GM18520 (cell line): Measurements from ENCODE around the gene ABCC10.
"Not testable (repeated sequence)": the region's sequence is repeated elsewhere in the genome, so short reads cannot be mapped to it uniquely, and the experiment has no call there.

Experiments used
- ATAC-seq: cut with Tn5 transposase; IDR thresholded peaks from one replicate; pipeline ENCODE4 v1.9.1; 2021; ENCODE audit not compliant: unreplicated experiment

ABCC10 gene

GRCh38 chr6:43427406-43428111 is at the start of gene ABCC10:
Gene ABCC10 (plus strand): TSS chr6:43427541. CDS start chr6:43427979, 438 bp downstream.
- peak; percentile 87 for ATAC-seq

- no peak for ATAC-seq
These were observed 49.6 kb upstream of the ABCC10 start for GRCh38 chr6:43377710-43378229.

GRCh38 chr6:43378631-43379030 is 48.7 kb upstream of the ABCC10 start:
- ATAC-seq = no peak

GRCh38 chr6:43380858-43381257 is 46.5 kb upstream of the ABCC10 start:
- ATAC-seq = not testable (repeated sequence)

GRCh38 chr6:43383021-43383667 is 44.2 kb upstream of the ABCC10 start:
- no peak for ATAC-seq

- no peak for ATAC-seq
These were observed 40.8 kb upstream of the ABCC10 start for GRCh38 chr6:43386492-43386891.

GRCh38 chr6:43389730-43390295 is 37.5 kb upstream of the ABCC10 start:
- no peak for ATAC-seq

GRCh38 chr6:43390753-43391439 is 36.4 kb upstream of the ABCC10 start:
- not testable (repeated sequence) for ATAC-seq

GRCh38 chr6:43391440-43392031 is 35.8 kb upstream of the ABCC10 start:
- no peak for ATAC-seq

DNA sequence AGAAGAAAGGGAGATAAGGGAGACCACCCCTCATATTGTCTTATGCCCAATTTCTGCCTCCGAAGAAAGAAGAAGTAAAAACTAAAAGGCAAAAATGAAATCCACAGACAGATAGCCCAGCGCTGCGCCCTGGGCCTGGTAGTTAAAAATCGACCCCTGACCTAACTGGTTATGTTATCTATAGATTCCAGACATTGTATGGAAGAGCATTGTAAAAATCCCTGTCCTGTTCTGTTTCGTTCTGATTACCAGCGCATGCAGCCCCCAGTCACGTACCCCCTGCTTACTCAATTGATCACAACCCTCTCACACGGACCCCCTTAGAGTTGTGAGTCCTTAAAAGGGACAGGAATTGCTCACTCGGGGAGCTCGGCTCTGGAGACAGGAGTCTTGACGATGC is 34.2 kb upstream of the ABCC10 start:
- ATAC-seq = not testable (repeated sequence)

DNA sequence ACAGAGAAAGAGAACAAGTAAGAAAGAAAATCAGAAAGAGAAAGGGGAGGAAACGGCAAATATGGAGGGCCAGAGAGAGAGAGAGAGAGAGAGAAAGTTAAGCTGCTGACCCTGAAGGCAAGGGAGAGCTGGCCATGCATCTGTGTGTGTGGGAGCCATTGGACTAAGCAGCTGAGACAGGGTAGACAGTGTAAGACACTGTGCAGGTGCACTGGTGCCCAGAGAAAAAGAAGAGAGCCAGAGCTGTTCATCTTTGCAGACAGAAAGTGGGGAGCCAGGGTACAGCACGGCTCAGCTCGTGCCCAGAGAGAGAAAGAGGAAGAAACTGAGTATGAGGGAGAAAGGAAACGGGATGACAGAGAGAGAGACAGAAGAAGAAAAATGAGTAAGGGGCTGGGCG is 33.7 kb upstream of the ABCC10 start:
- no peak for ATAC-seq

DNA sequence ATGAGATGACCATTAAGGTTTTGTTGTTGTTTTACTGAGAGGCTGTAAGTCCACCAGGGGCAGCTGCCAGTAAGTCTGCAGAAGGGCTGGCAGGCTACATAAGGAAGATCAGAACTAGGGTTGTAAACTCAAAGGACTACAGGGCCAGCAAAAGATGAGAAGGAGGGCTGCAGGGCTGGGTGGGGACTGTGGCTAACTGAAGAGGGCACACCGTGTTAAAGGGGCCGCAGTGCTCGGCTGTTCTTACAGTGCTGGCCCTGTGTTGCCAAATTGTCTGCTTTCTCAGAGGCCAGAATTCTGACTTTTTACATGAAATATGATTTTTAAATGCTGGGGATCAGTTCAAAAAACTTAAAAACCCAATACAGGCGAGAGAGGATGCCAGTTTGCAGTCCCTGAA is 32.4 kb upstream of the ABCC10 start:
- ATAC-seq = no peak

DNA sequence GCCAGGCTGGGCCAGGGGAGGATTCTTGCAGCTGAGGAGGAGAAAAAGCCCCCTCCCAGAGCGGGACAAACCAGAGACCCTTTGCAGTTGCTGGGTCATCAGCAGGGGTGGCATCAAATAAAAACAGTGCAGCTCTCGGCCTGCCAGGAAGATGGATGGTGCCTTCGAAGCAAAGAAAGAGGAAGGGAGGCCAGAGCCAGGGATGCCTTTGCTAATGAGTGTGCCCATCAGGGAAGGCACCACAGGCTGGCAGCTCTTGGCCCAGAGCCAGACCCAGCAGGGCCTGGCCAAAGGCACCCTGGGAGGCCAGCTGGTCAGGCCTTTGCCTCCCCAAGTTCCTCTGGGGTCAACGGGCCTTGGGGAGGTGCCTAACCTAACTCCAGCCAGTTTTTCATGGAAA is 31.6 kb upstream of the ABCC10 start:
- ATAC-seq = no peak

DNA sequence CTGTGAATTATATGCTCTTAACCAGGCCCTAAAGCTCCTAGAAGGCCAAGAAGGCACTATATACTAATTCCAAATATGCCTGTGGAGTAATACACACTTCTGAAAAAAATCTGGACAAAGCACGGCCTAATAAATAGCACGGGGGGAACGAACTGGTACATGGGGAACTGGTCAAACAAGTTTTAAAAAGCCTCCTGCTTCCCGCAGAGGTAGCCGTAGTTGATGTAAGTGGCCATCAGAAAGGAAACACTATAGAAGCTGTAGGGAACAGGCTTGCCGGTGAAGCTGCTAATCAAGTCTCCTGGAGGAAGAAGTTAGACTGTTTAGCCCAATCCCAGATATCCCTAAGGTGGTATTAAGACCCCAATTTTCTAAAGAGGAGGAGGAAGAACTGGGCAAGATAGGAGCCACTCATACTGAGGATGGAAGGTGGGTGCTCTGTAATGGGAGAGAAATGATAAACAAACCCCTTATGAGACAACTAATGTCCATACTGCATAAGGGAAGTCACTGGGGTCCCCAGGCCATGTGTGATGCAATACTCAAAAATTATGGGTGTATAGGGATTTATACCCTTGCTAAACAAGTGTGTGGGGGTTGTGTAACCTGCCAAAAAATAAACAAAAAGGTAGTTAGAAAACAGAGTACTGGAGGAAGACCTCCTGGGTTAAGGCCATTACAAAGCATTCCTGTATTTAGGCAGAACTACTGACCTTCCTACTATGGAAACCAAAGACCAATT is 30.8 kb upstream of the ABCC10 start:
- ATAC-seq = no peak

DNA sequence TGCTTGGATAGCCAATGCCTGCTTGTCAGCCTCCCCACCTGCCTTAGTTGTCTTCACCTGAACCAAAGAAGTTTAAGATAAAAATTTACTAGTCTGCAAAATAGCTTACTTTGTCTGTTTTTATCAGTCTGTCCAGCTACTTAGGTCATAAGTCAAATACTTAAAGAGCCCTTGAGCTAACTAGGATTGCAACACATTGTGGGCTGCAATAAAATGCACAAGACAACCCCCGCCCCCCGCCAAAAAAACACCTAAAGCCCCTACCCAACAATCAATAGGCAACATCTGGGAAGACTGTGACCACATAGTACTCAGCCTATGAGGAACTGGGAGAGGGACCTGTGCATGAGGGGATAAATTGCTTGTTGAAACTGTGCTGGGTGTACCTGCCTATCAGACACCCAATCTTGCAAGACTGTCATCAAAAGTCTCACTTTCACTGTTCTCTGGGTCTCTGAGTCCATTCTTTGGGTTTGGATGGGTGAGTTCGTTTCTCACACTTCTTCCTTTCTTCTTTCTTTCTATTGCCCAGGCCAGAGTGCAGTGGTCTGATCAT is 27.3 kb upstream of the ABCC10 start:
- ATAC-seq = no peak

- ATAC-seq = no peak
These were observed 25.6 kb upstream of the ABCC10 start for GRCh38 chr6:43401730-43402129.

DNA sequence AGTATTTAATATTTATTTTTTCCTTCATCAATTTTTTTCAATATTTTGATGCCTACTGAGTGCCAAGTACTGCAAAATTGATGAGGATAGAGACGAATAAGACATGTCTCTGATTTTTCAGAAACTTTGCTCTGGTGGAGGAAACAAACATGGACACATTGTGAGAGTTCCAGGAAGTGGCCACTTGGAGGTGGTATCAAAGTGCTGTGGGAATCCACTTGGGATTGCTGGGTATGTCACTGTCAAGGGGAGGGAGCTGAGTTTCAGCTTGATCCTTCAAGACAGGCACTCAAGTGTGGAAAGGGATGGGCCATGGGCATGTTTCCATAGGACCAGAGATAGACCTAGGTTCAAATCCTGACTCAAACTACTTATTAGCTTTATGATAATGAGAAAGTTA is 24.5 kb upstream of the ABCC10 start:
- ATAC-seq = no peak

DNA sequence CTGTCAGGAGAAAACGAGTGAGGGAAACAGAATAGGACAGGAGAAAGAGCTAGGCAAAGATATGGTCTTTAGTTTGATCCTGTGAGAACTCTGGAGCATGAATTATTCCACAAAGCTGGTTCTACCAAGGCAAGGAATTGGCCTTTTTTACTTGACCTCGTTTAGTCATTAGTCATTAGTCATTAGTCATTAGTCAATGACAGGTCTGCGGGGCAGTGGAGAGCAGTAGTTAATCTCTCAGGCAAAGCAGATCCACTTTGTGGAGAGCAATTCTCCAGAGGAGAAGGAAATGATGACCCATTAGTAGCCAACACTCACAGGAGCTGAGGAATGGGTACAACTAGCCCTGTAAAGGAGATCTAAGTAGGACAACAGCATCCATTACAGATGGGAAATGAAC is 22.0 kb upstream of the ABCC10 start:
- ATAC-seq = no peak

- ATAC-seq = no peak
These were observed 20.0 kb upstream of the ABCC10 start for GRCh38 chr6:43407296-43407695.

DNA sequence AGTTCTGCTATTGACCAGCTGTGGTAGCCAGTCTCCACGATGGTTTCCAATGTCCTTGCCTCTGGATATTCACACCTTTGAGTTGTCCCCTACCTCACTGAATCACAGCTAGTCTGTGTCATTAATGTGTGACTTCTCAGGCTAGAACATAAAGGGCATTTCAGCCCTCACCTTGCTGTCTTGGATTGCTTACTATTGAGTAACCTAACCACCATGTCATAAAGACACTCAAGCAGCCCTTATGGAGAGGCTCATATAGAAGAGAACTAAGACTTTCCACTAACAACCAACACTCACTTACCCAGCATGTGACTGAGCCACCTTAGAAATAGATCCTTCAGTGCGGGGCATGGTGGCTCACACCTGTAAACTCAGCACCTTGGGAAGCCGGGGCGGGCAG is 19.1 kb upstream of the ABCC10 start:
- no peak for ATAC-seq
